Breast epithelium (tissue), 4 donors: Measurements from ENCODE around the gene CTNNA1. TPM values are rescaled to one million over a fixed set of nuclear protein-coding genes. Genes with fewer than 3 reads are reported as not detected.

Experiments
- DNase-seq, 2 donors: peaks; one replicate each; pipeline ENCODE4 v3.0.0-alpha.2; 2019; ENCODE audit warnings: low spot score in 2 of 2
- H3K27ac ChIP-seq, 2 donors: fragments of 200-600 bp; sonication (generic) in 1 of 2; one replicate each; pipeline ENCODE4 v1.5.1; 2016 to 2019; ENCODE audit warnings: mild to moderate bottlenecking in 1 of 2
- H3K27me3 ChIP-seq, 2 donors: fragments of 200-600 bp; sonication (generic) in 1 of 2; one replicate each; pipeline versions ENCODE4 v1.5.1 to v1.6.0; 2017 to 2019; ENCODE audit warnings: control low read depth in 1 of 2, mild to moderate bottlenecking in 1 of 2
- H3K36me3 ChIP-seq: fragments of 200-600 bp; one replicate; pipeline ENCODE4 v1.5.1; 2019
- H3K4me1 ChIP-seq, 2 donors: fragments of 200-600 bp; sonication (generic); one replicate each; pipeline ENCODE4 v1.5.1; 2016 to 2019; ENCODE audit warnings: control low read depth in 1 of 2
- H3K4me3 ChIP-seq, 3 donors: fragments of 200-600 bp; sonication (generic); 1 replicate in 2 of 3; 2 replicates in 1 of 3; pipeline ENCODE4 v1.5.1; 2016 to 2019; ENCODE audit warnings: mild to moderate bottlenecking in 3 of 3, moderate library complexity in 2 of 3
- H3K9me3 ChIP-seq, 2 donors: fragments of 200-600 bp; sonication (generic) in 1 of 2; one replicate each; pipeline ENCODE4 v1.5.1; 2016 to 2019; ENCODE audit warnings: control low read depth in 1 of 2
- CTCF ChIP-seq, 3 donors: fragments of 450-650 bp; IDR thresholded peaks; one replicate each; pipeline ENCODE4 v1.5.1; 2016 to 2017; ENCODE audit warnings: antibody characterized with exemption in 3 of 3, mild to moderate bottlenecking in 3 of 3, moderate library complexity in 3 of 3
- POLR2A ChIP-seq: fragments of 450-650 bp; IDR thresholded peaks from one replicate; pipeline ENCODE4 v1.6.1; 2016; ENCODE audit warnings: antibody characterized with exemption, mild to moderate bottlenecking, moderate library complexity
- POLR2AphosphoS5 ChIP-seq, 3 donors: sonication (generic); formaldehyde crosslinking; IDR thresholded peaks; one replicate each; pipeline ENCODE4 v1.6.1; 2017; ENCODE audit warnings: antibody characterized with exemption in 3 of 3
- intact Hi-C: fragments of 100-400 bp; cut with DNase I; formaldehyde crosslinking; loops from one replicate; pipeline ENCODE4 v1.15.1; 2023; ENCODE audit warnings: low total_unique reads
- total RNA-seq, 3 donors: library from RNA; depleted of rRNA; stranded (reverse); fragments of >200 nt; gene quantifications; one replicate each; pipeline ENCODE4 v1.1.0, GENCODE V29; 2016

The CTNNA1 gene
- total RNA-seq, 3 donors from 2014 or later = 314 to 389 (median 321) TPM

GRCh38 chr5:138719811-138720210 lies 33.4 kb upstream of the CTNNA1 start:
- TF ChIP-seq CTCF (IDR thresholded peaks at IDR 0.05) (no peak), POLR2A (no peak), POLR2AphosphoS5 (IDR thresholded peaks at IDR 0.05) (no peak)
- Histone ChIP-seq H3K27ac (no peak overlapping the region), H3K27me3 (no peaks in the 10 kb centered on the region), H3K4me3 (no peak overlapping the region), H3K36me3 (no peaks in the 10 kb centered on the region), H3K9me3 (no peaks in the 10 kb centered on the region), H3K4me1 (peaks cover 0 to 8% of the 10 kb centered on the region in 2 donors)
- DNase-seq = no peak
- intact Hi-C loops = no loop called here

GRCh38 chr5:138720840-138721239 lies 32.4 kb upstream of the CTNNA1 start:
- Histone ChIP-seq H3K9me3 (no peaks in the 10 kb centered on the region), H3K4me3 (no peak overlapping the region), H3K4me1 (peaks cover 4 to 12% of the 10 kb centered on the region in 2 donors), H3K27me3 (no peaks in the 10 kb centered on the region), H3K27ac (no peak overlapping the region), H3K36me3 (no peaks in the 10 kb centered on the region)
- TF ChIP-seq CTCF (IDR thresholded peaks at IDR 0.05) (no peak), POLR2AphosphoS5 (IDR thresholded peaks at IDR 0.05) (no peak), POLR2A (no peak)
- intact Hi-C loops = no loop called here
- DNase-seq = no peak

GRCh38 chr5:138721979-138722378 lies 31.2 kb upstream of the CTNNA1 start:
- TF ChIP-seq POLR2AphosphoS5 (IDR thresholded peaks at IDR 0.05) = no peak
- TF ChIP-seq POLR2A = no peak
- TF ChIP-seq CTCF (IDR thresholded peaks at IDR 0.05) = no peak
- intact Hi-C loops = no loop called here
- no peak overlapping the region for H3K27ac ChIP-seq

GRCh38 chr5:138722544-138723177 lies 30.6 kb upstream of the CTNNA1 start:
- H3K36me3 ChIP-seq = no peaks in the 10 kb centered on the region
- intact Hi-C loops = no loop called here
- no peak for TF ChIP-seq CTCF (IDR thresholded peaks at IDR 0.05)
- TF ChIP-seq POLR2A = no peak
- no peak for TF ChIP-seq POLR2AphosphoS5 (IDR thresholded peaks at IDR 0.05)
- DNase-seq = no peak
- H3K27ac ChIP-seq = peak overlapping the region in 1 of 2 donors; percentile 96
- H3K4me1 ChIP-seq = peaks cover 4 to 18% of the 10 kb centered on the region in 2 donors
- no peaks in the 10 kb centered on the region for H3K27me3 ChIP-seq
- H3K4me3 ChIP-seq = no peak overlapping the region
- H3K9me3 ChIP-seq = no peaks in the 10 kb centered on the region

More at GRCh38 chr5:138721979-138722378, 31.2 kb upstream of the CTNNA1 start:
- Histone ChIP-seq H3K36me3 (no peaks in the 10 kb centered on the region), H3K4me1 (peaks cover 4 to 15% of the 10 kb centered on the region in 2 donors), H3K9me3 (no peaks in the 10 kb centered on the region), H3K4me3 (no peak overlapping the region), H3K27me3 (no peaks in the 10 kb centered on the region)
- no peak for DNase-seq

- intact Hi-C loops = loop anchor here (1.0 kb wide), 1 partner anchor 18 kb away; no protein-coding TSS in a partner anchor
- Histone ChIP-seq H3K27me3 (no peaks in the 10 kb centered on the region), H3K4me3 (peak overlapping the region in 1 of 3 donors; percentile 47), H3K36me3 (no peaks in the 10 kb centered on the region), H3K27ac (peak overlapping the region; percentile 95 to 96), H3K9me3 (no peaks in the 10 kb centered on the region), H3K4me1 (peaks cover 4 to 18% of the 10 kb centered on the region in 2 donors)
- DNase-seq = peak; percentile 76 to 93
- no peak for TF ChIP-seq POLR2A
- peak in 2 of 3 donors; percentile 40 to 79 for TF ChIP-seq POLR2AphosphoS5 (IDR thresholded peaks at IDR 0.05)
- TF ChIP-seq CTCF (IDR thresholded peaks at IDR 0.05) = no peak
Observed at GRCh38 chr5:138724470-138725146, 28.6 kb upstream of the CTNNA1 start.
